Coronary artery (tissue), 2 donors: ENCODE measurements around the gene CD8A.

ENCODE experiments used
- DNase-seq: peaks from one replicate; pipeline ENCODE4 v3.0.0-alpha.2; 2017; ENCODE audit warnings: low spot score
- H3K27ac ChIP-seq, 2 donors: fragments of 200-600 bp; sonication (generic); one replicate each; pipeline ENCODE4 v1.5.1; 2016 to 2019
- H3K4me3 ChIP-seq: fragments of 200-600 bp; sonication (generic); 2 replicates; pipeline ENCODE4 v1.5.1; 2016; ENCODE audit warnings: mild to moderate bottlenecking, moderate library complexity
- CTCF ChIP-seq: fragments of 200-600 bp; sonication (generic); IDR thresholded peaks from one replicate; pipeline ENCODE4 v1.5.1; 2019; ENCODE audit warnings: antibody characterized with exemption

CD8A gene

GRCh38 chr2:86783615-86784339 is 6.9 kb downstream of the CD8A start:
- no peak for DNase-seq
- H3K27ac ChIP-seq: no peak overlapping the region
- no peak overlapping the region for H3K4me3 ChIP-seq
- no peak for TF ChIP-seq CTCF

DNA sequence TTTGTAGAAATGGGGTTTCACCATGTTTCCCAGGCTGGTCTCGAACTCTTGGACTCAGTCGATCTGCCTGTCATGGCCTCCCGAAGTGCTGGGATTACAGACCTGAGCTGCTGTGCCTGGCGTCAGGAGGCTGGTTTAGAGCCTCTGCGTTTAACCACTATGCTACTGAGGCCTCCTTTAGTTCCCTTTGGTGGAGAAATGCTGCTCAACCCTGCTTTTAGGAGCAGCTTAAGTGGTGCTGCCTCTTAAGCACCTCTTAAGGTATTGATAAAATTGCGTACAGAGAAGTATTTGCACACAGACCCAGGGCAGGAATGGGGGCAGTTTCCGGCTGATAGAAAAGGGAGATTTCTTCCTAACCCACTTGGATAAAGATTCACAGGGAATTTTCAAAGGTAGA is 8.0 kb downstream of the CD8A start:
- TF ChIP-seq CTCF: no peak
- no peak overlapping the region for H3K4me3 ChIP-seq
- no peak overlapping the region for H3K27ac ChIP-seq
- DNase-seq: no peak

DNA sequence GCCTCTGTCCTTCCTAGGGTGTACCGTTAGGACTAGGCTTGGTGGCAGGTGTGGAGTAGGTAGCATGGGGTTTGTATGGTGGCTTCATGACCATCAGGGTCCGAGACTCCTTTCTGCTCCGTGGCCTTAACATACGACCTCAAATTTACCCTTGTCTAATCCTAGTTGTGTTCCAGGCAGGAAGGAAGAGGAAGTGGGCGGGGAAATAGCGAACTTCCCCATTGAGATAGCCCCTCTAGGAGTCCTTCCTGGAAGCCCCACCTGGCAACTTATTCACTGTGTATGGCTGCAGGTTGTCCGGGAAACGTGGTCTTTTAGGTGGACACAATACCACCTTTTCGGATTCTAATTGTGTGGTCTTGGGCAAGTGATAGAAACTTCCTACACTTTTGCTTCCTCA is 9.3 kb downstream of the CD8A start:
- Histone ChIP-seq H3K27ac (no peak overlapping the region), H3K4me3 (no peak overlapping the region)
- no peak for TF ChIP-seq CTCF
- DNase-seq: no peak

DNA sequence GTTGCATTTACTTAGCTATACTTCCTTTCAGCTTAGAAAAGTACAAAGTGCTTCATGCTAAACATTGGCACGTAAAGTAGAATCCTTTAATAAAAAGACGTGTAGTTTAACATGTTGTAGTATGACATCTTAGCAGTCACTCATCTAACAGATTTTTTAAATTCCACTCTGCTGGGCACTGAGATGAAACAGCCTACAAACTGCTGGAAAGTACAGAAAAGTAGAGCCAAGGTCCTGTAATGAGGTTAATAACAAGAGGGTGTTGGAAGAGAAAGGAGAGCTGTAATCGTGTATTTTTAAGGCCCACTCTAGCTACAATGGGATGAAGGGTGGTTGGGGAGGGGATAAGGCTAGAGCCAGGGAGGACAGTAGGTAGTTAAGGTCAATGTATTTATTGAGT is 10.7 kb downstream of the CD8A start:
- H3K27ac ChIP-seq: no peak overlapping the region
- no peak overlapping the region for H3K4me3 ChIP-seq
- TF ChIP-seq CTCF: no peak
- DNase-seq: no peak

- no peak for TF ChIP-seq CTCF
- Histone ChIP-seq H3K4me3 (no peak overlapping the region), H3K27ac (no peak overlapping the region)
- DNase-seq: no peak
Observed at GRCh38 chr2:86778957-86779356, 11.8 kb downstream of the CD8A start.

GRCh38 chr2:86776532-86776931 is 14.2 kb downstream of the CD8A start:
- no peak for TF ChIP-seq CTCF
- no peak overlapping the region for H3K27ac ChIP-seq

DNA sequence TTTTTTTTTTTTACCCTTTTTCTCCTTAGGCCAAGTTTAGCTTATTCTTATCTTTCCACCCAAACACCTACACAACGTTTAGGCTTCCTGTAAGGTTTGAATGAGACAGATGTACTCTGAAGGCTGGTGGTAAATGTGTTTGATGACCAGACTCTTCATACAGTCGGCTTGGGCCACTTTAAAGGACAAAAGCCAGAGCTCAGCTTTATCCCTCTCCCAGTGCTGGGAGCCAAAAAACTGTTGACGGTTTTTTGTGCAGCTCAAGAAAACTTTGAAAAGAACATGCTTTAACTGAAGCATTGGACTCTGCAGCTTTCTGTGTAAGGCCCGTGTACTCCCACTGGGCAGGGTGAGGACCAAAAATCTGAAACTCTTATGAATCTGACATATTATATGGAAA is 15.4 kb downstream of the CD8A start:
- no peak for DNase-seq
- Histone ChIP-seq H3K4me3 (no peak overlapping the region), H3K27ac (no peak overlapping the region)
- TF ChIP-seq CTCF: no peak

More at GRCh38 chr2:86776532-86776931, 14.2 kb downstream of the CD8A start:
- no peak overlapping the region for H3K4me3 ChIP-seq
- DNase-seq: no peak
